Measurements from ENCODE around the gene ANKRD23.
A peak's percentile ranks its signal among the peaks of the same experiment; 100 is the strongest.

DNA sequence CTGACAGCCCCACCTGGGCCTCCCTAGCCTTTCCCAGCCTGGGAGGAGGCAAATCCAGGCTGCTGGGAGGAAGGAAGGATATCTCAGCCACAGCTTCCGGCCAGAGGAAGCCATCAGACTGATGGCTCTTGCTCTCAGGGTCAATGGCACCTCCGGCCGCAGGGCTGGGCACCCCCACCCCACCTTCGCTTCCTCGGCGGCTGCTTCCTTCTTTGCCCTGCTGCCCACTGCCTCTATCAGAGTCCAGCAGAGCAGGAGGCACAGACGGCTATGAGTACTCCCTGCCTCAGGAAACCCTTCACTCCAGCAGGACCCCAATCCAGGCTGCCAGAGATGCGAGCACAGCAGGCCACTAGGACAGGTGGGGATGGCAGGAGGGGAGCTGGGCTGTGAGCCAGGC lies 22.8 kb upstream of the ANKRD23 start:
- TF ChIP-seq POLR2AphosphoS5 (IDR thresholded peaks at IDR 0.05; ENCODE audit: low read depth, low read length) (peak; percentile 32; the same call in 1 of the 2 replicates), SIN3A (IDR thresholded peaks at IDR 0.05; ENCODE audit: borderline replicate concordance, insufficient read depth, low read length) (no peak), TAF1 (IDR thresholded peaks at IDR 0.05; ENCODE audit: borderline replicate concordance, insufficient read depth, low read length) (no peak)
- TF ChIP-seq, protein P1, sequence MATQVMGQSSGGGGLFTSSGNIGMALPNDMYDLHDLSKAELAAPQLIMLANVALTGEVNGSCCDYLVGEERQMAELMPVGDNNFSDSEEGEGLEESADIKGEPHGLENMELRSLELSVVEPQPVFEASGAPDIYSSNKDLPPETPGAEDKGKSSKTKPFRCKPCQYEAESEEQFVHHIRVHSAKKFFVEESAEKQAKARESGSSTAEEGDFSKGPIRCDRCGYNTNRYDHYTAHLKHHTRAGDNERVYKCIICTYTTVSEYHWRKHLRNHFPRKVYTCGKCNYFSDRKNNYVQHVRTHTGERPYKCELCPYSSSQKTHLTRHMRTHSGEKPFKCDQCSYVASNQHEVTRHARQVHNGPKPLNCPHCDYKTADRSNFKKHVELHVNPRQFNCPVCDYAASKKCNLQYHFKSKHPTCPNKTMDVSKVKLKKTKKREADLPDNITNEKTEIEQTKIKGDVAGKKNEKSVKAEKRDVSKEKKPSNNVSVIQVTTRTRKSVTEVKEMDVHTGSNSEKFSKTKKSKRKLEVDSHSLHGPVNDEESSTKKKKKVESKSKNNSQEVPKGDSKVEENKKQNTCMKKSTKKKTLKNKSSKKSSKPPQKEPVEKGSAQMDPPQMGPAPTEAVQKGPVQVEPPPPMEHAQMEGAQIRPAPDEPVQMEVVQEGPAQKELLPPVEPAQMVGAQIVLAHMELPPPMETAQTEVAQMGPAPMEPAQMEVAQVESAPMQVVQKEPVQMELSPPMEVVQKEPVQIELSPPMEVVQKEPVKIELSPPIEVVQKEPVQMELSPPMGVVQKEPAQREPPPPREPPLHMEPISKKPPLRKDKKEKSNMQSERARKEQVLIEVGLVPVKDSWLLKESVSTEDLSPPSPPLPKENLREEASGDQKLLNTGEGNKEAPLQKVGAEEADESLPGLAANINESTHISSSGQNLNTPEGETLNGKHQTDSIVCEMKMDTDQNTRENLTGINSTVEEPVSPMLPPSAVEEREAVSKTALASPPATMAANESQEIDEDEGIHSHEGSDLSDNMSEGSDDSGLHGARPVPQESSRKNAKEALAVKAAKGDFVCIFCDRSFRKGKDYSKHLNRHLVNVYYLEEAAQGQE (IDR thresholded peaks at IDR 0.05; ENCODE audit: insufficient read depth in 1 of 2, low read depth in 2 of 2, low read length in 2 of 2): no peak

Measured in PFSK-1 (cell line).